Measurements from ENCODE around the gene TMC6. TPM values are rescaled to one million over a fixed set of nuclear protein-coding genes. Genes with fewer than 3 reads are reported as not detected.

The TMC6 gene
- total and polyA plus RNA-seq, 4 donors: 7.7 to 61.9 (median 13.3) TPM

GRCh38 chr17:78122931-78123249, 5.7 kb downstream of the TMC6 start (continued):
- TF ChIP-seq ATF3 (IDR thresholded peaks at IDR 0.05) (no peak), SP1 (IDR thresholded peaks at IDR 0.05) (no peak)

GRCh38 chr17:78122216-78122930, 6.2 kb downstream of the TMC6 start:
- Histone ChIP-seq H3K4me1 (ENCODE audit: control insufficient read depth in 4 of 4, insufficient read depth in 4 of 4, low read length in 3 of 4) (peaks cover 0 to 17% (median 4%) of the 10 kb centered on the region in 4 donors), H3K27me3 (ENCODE audit: control insufficient read depth in 4 of 4, insufficient read depth in 4 of 4, low read length in 3 of 4) (no peaks in the 10 kb centered on the region), H3K36me3 (ENCODE audit: control insufficient read depth in 4 of 4, insufficient read depth in 3 of 4, low read depth in 1 of 4, low read length in 3 of 4) (peaks cover 0 to 3% (median 0%) of the 10 kb centered on the region in 4 donors), H3K9ac (ENCODE audit: low read depth in 1 of 2, low read length in 2 of 2) (no peak overlapping the region), H3K9me3 (ENCODE audit: control insufficient read depth in 4 of 4, low read length in 3 of 4) (no peaks in the 10 kb centered on the region), H3K27ac (ENCODE audit: low read depth in 1 of 2, low read length in 2 of 2) (no peak overlapping the region), H3K4me3 (ENCODE audit: low read depth in 1 of 3, low read length in 3 of 3) (no peak overlapping the region)
- DNase-seq (ENCODE audit: low spot score): no peak
- no peak for TF ChIP-seq ZBTB33 (IDR thresholded peaks at IDR 0.05)
- WGBS: 86% methylated on average over 23 of the region's 23 CpGs

- no peaks in the 10 kb centered on the region for H3K27me3 ChIP-seq (ENCODE audit: control insufficient read depth in 4 of 4, insufficient read depth in 4 of 4, low read length in 3 of 4)
- no peak overlapping the region for H3K27ac ChIP-seq (ENCODE audit: low read depth in 1 of 2, low read length in 2 of 2)
- no peak for DNase-seq (ENCODE audit: low spot score)
- no peak overlapping the region for H3K4me3 ChIP-seq (ENCODE audit: low read depth in 1 of 3, low read length in 3 of 3)
- H3K9me3 ChIP-seq (ENCODE audit: control insufficient read depth in 4 of 4, low read length in 3 of 4): no peaks in the 10 kb centered on the region
- no peak overlapping the region for H3K9ac ChIP-seq (ENCODE audit: low read depth in 1 of 2, low read length in 2 of 2)
- H3K36me3 ChIP-seq (ENCODE audit: control insufficient read depth in 4 of 4, insufficient read depth in 3 of 4, low read depth in 1 of 4, low read length in 3 of 4): peaks cover 0 to 3% (median 0%) of the 10 kb centered on the region in 4 donors
- no peak for TF ChIP-seq NR2F2 (IDR thresholded peaks at IDR 0.05)
- no peak for TF ChIP-seq MAX (IDR thresholded peaks at IDR 0.05)
- TF ChIP-seq ATF3 (IDR thresholded peaks at IDR 0.05): no peak
- TF ChIP-seq FOXA2 (IDR thresholded peaks at IDR 0.05): no peak
- no peak for TF ChIP-seq REST (IDR thresholded peaks at IDR 0.05)
- TF ChIP-seq EGR1 (IDR thresholded peaks at IDR 0.05; ENCODE audit: low read depth in 2 of 2): no peak
- no peak for TF ChIP-seq JUND (IDR thresholded peaks at IDR 0.05)
- TF ChIP-seq FOXA1 (IDR thresholded peaks at IDR 0.05): no peak
- no peak for TF ChIP-seq RAD21 (IDR thresholded peaks at IDR 0.05)
- no peak for TF ChIP-seq SP1 (IDR thresholded peaks at IDR 0.05)
- TF ChIP-seq CTCF (IDR thresholded peaks at IDR 0.05; ENCODE audit: low read depth, low read length, missing input control): no peak
- TF ChIP-seq GABPA (IDR thresholded peaks at IDR 0.05 in 1 of 2, conservative IDR thresholded peaks at IDR 0.05 in 1 of 2): no peak
- TF ChIP-seq RXRA (IDR thresholded peaks at IDR 0.05): no peak
- no peak for TF ChIP-seq HNF4A (conservative IDR thresholded peaks at IDR 0.05)
- TF ChIP-seq TAF1 (conservative IDR thresholded peaks at IDR 0.05): no peak
- no peak for TF ChIP-seq YY1 (IDR thresholded peaks at IDR 0.05)
- TF ChIP-seq HNF4G (IDR thresholded peaks at IDR 0.05): no peak
- no peak for TF ChIP-seq ZBTB33 (IDR thresholded peaks at IDR 0.05)
- H3K4me1 ChIP-seq (ENCODE audit: control insufficient read depth in 4 of 4, insufficient read depth in 4 of 4, low read length in 3 of 4): peaks cover 0 to 20% (median 6%) of the 10 kb centered on the region in 4 donors
- WGBS: 75% methylated on average over 11 of the region's 11 CpGs
Observed at GRCh38 chr17:78121801-78122215, 6.7 kb downstream of the TMC6 start.
